HG03064 (cell line): Measurements from ENCODE around the gene SAMM50.

Experiments used
- ATAC-seq: cut with Tn5 transposase; IDR thresholded peaks from one replicate; pipeline ENCODE4 v1.9.1; 2021; ENCODE audit warnings: low read depth; ENCODE audit not compliant: unreplicated experiment

The SAMM50 gene

DNA sequence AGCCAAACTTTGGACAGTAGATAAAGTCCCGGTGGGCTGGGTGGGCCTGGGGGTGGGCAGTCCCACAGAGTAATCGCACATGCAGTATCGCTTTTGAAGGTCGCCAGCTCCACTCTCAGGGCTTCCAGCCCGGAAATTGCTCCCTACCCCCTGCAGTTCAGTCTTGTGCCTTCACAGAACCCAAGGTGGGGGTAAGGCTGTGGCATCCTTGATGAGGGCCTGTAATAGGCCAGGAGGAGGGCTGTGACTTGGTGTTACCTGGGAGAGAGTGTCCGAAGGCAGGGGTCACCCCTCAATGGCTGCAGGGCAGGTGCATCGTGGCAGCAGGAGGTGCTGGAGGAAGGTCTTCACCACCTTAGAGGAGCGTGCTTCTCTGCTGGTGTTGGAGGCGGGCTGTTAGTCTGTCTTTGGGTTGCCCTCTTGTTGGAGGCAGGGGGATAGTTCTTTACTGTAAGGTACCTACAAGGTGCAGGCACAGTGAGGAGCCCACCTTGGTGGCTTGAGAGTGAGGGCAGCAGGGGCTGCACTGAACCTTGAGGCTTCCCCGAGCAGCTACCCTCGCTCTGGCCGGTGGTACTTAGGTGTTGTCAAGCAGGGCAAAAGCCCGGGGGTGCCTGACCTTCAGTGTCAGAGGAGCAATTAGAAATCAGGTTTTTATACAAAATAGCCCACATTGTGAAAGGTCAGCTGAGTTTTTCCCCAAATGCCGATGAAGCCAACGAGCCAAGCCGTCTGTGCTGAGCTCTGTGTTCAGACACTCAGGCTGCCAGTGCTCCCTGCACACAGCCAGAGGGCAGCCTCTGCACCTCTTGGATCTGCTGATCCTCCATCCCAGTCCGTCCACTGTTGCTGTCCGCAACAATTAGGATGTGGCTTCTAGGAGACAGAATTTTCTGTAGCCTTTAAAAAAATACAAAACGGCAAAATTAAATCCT, 21.9 kb downstream of the SAMM50 start:
- ATAC-seq: no peak

DNA sequence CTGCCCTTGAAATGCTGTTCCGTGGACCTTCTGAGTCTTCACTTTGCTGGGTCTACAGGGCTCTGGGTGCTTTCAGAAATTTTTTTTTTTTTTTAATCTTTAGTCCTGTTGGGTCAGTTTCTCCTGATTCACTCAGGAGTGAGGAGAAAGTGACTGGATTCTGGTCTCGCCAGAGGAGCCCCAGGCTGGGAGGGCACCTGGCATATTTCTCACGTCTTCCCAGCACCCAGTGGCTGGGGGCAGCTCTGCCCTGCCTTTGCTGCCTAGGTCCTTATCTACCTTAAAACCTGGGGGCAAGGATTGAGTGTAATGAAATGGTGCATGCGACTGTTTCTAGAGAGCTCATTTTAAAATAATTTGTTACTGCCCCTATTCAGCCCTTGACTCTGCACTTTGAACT, 23.3 kb downstream of the SAMM50 start:
- no peak for ATAC-seq

DNA sequence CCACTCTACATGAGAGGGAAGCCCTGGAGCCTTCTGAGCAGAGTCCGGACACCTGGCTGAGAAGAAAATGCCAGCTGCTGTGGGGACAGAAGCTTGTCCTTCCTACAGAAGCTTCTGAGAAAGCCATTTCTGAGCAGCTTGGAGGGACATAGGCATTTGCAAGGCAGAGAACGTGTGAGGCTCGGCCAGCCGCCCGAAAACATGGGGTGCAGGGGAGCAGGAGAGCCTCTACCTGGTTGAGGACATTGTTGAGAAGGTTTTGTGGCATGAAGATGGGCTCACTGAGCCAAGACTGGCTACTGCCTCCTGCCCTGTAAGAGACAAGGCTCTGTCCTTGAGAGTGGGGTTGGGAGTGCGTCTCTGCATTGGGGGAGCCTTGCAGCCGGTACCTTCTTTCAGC, 25.3 kb downstream of the SAMM50 start:
- no peak for ATAC-seq

DNA sequence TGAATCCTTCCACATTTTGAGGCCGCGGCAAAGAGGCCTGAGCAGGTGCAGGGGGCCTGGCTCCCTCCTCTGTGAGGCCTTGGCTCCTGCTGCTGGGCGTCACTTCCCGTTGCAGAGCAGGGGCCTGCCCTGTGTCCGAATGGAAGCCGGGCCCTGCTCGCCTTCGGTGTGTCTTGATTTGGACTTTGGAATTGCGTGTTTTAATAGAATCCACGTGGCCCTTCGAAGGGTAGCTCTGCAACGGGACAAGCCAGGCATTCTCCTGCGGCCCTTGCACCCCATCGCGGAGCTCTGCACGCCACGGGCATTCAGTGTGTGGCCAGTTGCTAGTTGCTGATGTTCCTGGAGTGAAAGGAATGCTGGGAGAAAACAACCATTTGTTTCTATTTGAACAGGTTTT, 25.8 kb downstream of the SAMM50 start:
- no peak for ATAC-seq

GRCh38 chr22:43983808-43984207, 28.6 kb downstream of the SAMM50 start:
- ATAC-seq: no peak

DNA sequence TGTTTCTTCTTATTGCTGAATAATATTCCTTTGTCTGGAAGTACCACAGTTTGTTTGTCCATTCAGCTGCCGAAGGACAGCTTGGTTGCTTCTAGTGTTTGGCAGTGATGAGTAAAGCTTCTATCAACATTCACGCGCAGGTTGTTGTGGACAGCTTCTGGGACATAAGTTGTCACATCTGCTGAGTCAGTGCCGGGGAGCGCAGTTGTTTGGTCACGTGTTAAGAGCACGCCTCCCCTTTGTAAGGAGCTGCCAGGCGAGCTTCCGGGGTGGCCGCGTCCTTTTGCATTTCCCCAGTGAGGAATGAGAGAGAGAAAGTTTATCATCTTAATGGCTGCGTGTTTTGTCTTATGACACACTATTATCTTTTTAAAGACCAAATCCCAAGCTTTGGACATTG, 30.3 kb downstream of the SAMM50 start:
- ATAC-seq: no peak

- ATAC-seq: no peak
These were observed 33.0 kb downstream of the SAMM50 start for GRCh38 chr22:43988116-43988820.

DNA sequence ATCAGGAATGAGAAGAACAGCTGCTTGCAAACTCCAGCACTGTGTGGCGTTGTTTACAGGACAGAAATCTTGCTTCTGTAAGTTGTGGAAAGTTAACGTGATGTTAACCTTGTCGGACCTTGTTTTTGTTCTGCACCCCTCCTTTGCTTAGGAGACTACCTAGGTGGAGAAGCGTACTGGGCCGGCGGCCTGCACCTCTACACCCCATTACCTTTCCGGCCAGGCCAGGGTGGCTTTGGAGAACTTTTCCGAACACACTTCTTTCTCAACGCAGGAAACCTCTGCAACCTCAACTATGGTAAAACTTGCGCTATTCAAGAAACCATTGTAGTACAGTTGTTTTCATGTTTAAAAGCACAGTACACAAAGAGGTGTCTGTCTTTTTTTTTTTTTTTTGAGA, 33.7 kb downstream of the SAMM50 start:
- no peak for ATAC-seq

DNA sequence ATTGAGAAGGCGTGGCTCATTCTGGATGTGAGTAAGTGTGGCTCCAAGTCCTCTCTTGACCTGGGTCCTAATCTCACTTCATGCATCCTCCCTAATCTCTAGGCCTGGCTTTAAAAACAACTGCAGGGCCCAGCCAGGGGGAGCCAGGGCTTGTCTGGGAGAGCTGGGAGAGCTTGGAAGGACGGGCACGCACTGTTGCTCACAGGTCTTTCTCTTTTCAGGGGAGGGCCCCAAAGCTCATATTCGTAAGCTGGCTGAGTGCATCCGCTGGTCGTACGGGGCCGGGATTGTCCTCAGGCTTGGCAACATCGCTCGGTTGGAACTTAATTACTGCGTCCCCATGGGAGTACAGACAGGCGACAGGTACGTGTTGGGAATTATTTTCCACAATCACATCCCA, 34.8 kb downstream of the SAMM50 start:
- no peak for ATAC-seq

DNA sequence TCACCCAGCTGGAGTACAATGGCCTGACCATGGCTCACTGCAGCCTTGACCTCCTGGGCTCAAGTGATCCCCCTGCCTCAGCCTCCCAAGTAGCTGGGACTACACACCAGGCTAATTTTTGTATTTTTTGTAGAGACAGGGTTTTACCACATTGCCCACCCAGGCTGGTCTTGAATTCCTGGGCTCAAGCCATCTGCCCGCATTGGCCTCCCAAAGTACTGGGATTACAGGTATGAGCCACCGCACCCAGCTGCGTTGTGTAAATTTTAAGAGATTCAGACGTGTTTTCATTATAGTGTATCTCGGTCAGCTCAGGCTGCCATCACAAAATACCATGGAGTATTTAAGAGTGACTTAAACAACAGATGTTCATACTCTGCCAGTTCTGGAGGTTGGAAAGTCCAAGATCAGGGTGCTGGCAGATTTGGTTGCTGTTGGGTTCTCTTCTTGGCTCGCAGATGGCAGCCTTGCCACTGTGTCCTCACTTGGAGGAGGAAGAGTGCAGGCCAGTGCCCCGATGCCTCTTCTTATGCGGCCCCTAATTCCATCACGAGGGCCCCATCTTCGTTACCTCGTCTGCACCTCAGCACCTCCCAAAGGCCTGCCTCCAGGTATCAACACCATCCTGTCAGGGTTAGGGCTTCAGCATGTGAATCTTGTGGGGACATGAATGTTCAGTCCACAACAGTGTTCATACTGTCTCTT, 36.2 kb downstream of the SAMM50 start:
- no peak for ATAC-seq

GRCh38 chr22:43992331-43992821, 37.1 kb downstream of the SAMM50 start:
- no peak for ATAC-seq

DNA sequence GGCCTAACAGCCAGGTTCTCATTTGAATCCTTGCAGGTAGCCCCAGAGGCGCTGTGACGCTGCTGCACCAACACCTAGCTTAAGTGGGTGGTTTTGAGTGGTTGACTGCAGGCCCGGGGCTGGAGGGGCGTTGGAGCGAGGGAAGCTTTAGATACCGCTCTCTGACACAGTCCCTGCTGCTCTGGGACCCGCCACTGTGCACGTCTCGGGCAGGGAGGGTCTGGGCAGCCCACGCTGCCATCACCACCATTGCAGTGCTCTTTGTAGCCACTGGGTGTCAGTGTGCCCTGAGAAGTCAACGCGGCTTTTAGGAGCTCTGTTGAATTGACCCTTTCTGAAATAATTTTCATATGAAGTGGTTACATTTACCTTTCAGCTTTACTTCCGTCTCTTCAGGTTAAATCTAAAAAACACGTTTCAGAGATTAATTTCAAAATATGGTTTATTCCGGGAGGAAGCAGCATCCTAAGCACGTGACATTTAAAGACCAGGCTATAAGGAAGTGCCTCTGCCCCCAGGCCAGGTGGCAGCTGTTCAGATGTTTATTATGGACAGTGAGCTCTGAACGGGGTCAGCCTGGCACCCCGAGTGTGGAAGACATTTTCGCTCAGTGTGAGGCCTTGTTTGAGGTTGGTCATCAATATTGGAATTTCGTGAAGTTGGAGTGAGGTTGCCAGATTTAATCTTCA, 38.0 kb downstream of the SAMM50 start:
- ATAC-seq: no peak

- ATAC-seq: no peak
These were observed 38.8 kb downstream of the SAMM50 start for GRCh38 chr22:43994006-43994405.

DNA sequence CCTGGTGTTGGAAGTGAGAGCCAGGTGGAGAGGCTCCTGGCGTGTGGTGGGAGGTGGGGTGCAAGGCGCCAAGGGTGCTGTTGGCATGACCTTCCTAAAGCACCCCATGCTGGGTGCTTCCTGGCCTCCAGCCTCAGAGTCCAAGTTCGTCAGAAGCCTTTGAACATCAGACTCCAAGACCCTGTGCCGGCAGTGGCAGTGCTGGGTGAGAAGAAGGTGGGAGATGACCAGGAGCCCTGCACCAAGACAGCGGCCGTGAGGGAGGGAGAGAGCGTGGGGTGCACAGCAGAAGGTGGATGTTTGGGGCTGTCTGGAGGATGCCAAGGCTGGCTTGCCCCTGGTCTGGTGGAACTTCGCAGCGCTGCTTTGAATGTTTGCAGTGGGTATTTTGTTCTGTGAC, 39.2 kb downstream of the SAMM50 start:
- no peak for ATAC-seq

GRCh38 chr22:43995057-43995685, 39.9 kb downstream of the SAMM50 start:
- no peak for ATAC-seq

GRCh38 chr22:43995798-43996169, 40.5 kb downstream of the SAMM50 start:
- ATAC-seq: no peak

- ATAC-seq: no peak
These were observed 41.1 kb downstream of the SAMM50 start for GRCh38 chr22:43996170-43996980.

DNA sequence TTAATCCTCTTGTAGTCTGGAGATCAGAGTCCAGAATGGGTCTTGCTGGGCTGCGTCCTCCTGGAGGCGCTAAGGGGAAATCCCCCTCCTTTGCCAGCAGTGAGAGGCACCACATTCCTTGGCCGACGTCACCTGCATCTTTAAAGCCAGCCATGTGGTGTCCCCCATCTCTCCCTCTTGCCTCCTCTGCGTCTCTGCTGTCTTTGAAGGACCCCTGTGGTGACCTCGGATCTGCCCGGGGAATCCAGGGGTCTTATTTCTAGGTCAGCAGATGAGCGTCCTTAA, 41.7 kb downstream of the SAMM50 start:
- no peak for ATAC-seq

- no peak for ATAC-seq
These were observed 43.5 kb downstream of the SAMM50 start for GRCh38 chr22:43998679-43999264.
